ENCODE measurements around the gene GSE1.
A peak's percentile ranks its signal among the peaks of the same experiment; 100 is the strongest.

Gene GSE1

GRCh38 chr16:85695196-85696128, 82.3 kb downstream of the GSE1 start:
- DNase-seq = no peak

- peak in 7 of 58 donors; percentile 4 to 36 (median 18) for DNase-seq
Observed at GRCh38 chr16:85696781-85697180, 83.7 kb downstream of the GSE1 start.

- DNase-seq = no peak
Observed at GRCh38 chr16:85697431-85697830, 84.3 kb downstream of the GSE1 start.

GRCh38 chr16:85698459-85698891, 85.4 kb downstream of the GSE1 start:
- no peak for DNase-seq

GRCh38 chr16:85698935-85699558, 85.9 kb downstream of the GSE1 start:
- DNase-seq = no peak

- peak in 40 of 58 donors; percentile 9 to 80 (median 39) for DNase-seq
Observed at GRCh38 chr16:85699628-85700027, 86.5 kb downstream of the GSE1 start.

- no peak for DNase-seq
Observed at GRCh38 chr16:85704011-85704410, 90.9 kb downstream of the GSE1 start.

GRCh38 chr16:85704900-85705846, 92.1 kb downstream of the GSE1 start:
- no peak for DNase-seq

- no peak for DNase-seq
Observed at GRCh38 chr16:85706449-85707034, 93.4 kb downstream of the GSE1 start.

- no peak for DNase-seq
Observed at GRCh38 chr16:85707528-85708095, 94.5 kb downstream of the GSE1 start.

- no peak for DNase-seq
Observed at GRCh38 chr16:85708338-85708737, 95.2 kb downstream of the GSE1 start.

- no peak for DNase-seq
Observed at GRCh38 chr16:85709766-85710585, 96.9 kb downstream of the GSE1 start.

- no peak for DNase-seq
Observed at GRCh38 chr16:85710732-85711131, 97.6 kb downstream of the GSE1 start.

- no peak for DNase-seq
Observed at GRCh38 chr16:85711982-85712587, 99.0 kb downstream of the GSE1 start.

GRCh38 chr16:85712801-85713200, 99.7 kb downstream of the GSE1 start:
- no peak for DNase-seq

GRCh38 chr16:85715169-85716021, 102.3 kb downstream of the GSE1 start:
- no peak for DNase-seq

- no peak for DNase-seq
Observed at GRCh38 chr16:85716022-85716679, 103.0 kb downstream of the GSE1 start.

- peak in 34 of 58 donors; percentile 2 to 72 (median 22) for DNase-seq
Observed at GRCh38 chr16:85716680-85717038, 103.5 kb downstream of the GSE1 start.
